Measurements from ENCODE around the gene CDH23.

CDH23 gene

DNA sequence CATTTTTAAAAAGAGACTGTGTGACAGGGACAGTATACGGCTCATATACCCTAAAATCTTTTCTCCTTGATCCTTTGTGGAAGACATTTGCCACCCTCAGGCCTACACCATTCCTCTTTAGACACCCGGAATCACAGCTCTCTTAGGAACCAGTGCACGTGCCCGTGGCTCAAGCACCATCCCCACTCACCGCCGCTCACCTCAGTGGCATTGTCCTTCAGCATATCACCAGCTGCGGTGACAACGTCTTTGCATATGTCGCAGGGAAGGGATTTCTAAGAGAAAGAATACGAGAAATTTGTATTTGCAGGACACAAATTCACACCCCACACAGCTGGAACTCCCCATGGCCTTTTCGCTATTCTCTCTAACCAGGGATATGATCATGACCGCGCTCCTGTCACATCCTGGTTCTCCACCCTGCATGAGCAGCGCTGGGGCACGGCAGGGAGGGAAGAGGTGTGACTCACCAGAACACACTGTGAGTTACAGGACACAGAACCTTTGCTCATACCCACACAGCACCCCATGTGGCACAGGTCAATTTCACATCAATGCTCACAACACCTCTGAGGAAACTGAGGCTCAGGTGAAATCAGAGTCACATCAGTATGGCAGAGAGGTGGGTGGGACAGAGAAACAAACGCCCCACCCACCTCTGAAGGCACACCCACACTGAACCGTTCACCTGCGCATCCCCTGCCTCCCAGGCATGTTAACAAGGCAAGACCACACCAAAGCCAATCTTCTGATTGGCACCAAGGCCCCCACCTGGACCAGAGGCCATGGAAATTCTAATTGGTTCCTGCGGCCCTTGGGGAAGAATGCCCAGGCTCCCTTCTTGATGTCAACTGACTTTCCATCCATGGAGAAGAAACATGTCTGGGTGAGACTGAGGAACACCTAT, 435.2 kb downstream of the CDH23 start:
- peak in 1 of 2 donors; percentile 45 for DNase-seq

DNA sequence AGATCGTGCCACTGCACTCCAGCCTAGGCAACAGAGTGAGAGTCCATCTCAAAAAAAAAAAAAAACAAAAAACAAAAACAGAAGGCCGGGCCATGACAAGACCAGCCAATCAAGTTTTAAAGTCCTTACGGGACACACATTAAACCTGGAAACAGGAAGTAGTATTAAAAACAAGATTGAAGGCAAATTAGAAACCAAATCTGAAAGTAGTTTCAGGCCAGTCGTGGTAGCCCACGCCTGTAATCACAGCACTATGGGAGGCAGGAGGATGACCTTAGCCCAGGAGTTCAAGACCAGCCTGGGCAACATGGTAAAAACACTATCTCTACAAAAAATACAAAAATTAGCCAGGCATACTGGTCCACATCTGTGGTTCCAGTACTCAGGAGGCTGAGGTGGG, 436.2 kb downstream of the CDH23 start:
- peak in 1 of 2 donors; percentile 6 for DNase-seq
- Histone ChIP-seq H3K4me3 (no peak overlapping the region), H3K4me1 (peaks cover 0 to 42% (median 32%) of the 10 kb centered on the region in 4 donors), H3K27me3 (no peaks in the 10 kb centered on the region), H3K9me3 (no peaks in the 10 kb centered on the region), H3K36me3 (peaks cover 45 to 64% (median 46%) of the 10 kb centered on the region in 3 donors), H3K27ac (no peak overlapping the region)
- TF ChIP-seq, protein P1, sequence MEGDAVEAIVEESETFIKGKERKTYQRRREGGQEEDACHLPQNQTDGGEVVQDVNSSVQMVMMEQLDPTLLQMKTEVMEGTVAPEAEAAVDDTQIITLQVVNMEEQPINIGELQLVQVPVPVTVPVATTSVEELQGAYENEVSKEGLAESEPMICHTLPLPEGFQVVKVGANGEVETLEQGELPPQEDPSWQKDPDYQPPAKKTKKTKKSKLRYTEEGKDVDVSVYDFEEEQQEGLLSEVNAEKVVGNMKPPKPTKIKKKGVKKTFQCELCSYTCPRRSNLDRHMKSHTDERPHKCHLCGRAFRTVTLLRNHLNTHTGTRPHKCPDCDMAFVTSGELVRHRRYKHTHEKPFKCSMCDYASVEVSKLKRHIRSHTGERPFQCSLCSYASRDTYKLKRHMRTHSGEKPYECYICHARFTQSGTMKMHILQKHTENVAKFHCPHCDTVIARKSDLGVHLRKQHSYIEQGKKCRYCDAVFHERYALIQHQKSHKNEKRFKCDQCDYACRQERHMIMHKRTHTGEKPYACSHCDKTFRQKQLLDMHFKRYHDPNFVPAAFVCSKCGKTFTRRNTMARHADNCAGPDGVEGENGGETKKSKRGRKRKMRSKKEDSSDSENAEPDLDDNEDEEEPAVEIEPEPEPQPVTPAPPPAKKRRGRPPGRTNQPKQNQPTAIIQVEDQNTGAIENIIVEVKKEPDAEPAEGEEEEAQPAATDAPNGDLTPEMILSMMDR (IDR thresholded peaks at IDR 0.05) = no peak
- intact Hi-C loops (cut with DNase I; ENCODE audit: low total_unique reads) = loop anchor here (5.0 to 10.0 kb wide), 2 partner anchors 56 to 62 kb away; no protein-coding TSS in a partner anchor

More for the DNA sequence above, 435.2 kb downstream of the CDH23 start:
- no peaks in the 10 kb centered on the region for H3K27me3 ChIP-seq
- intact Hi-C loops (cut with DNase I; ENCODE audit: low total_unique reads) = loop anchor here (5.0 to 10.0 kb wide), 2 partner anchors 55 to 63 kb away; no protein-coding TSS in a partner anchor
- TF ChIP-seq, protein P1 (IDR thresholded peaks at IDR 0.05) = no peak
- no peaks in the 10 kb centered on the region for H3K9me3 ChIP-seq
- peaks cover 55 to 75% (median 56%) of the 10 kb centered on the region in 3 donors for H3K36me3 ChIP-seq
- no peak overlapping the region for H3K4me3 ChIP-seq
- no peak overlapping the region for H3K27ac ChIP-seq
- H3K4me1 ChIP-seq = peaks cover 0 to 32% (median 22%) of the 10 kb centered on the region in 4 donors

DNA sequence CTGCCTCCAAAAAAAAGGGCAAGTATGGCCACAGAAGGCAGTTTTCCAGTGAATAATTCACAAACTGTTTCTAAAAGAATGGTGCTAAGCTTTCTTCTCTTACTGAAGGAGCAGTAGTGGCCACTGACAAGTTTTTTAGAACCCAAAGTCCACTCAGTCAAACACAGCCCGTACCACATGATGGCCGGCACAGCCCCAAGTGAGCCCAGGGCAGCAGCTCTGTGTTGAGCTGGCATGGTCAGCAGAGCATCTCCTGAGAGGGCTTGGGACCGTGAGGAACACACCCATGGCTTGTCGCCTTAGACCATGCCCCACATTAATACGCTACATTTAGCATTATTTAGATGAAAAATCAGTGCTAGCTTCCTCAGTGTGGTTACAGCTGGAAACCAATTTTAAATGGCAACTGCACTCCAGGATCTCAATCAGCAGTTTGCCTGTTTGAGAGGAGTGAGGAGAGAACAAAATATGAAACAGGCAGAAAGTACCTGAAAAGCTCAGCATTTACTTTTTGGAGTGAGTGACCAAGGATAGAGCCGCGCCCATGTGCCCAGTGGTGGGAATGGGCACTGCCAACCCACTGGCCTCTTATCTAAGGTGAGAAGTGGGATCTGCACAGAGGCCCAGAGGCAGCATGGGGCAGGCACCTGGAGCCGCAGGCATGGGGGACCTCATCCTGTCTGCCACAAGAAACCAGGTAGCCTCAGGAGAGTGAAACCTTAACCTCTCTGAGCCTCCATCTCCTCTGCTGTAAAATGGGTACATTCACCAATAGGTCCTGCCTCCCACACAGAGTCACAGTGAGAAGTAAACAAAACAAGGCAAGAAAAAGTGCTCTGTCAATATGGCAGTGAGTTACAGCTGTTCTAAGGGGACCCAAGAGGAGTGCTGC, 437.0 kb downstream of the CDH23 start:
- no peaks in the 10 kb centered on the region for H3K27me3 ChIP-seq
- H3K36me3 ChIP-seq = peaks cover 37 to 63% (median 39%) of the 10 kb centered on the region in 3 donors
- peak in 1 of 2 donors; percentile 60 for DNase-seq
- peaks cover 0 to 50% (median 37%) of the 10 kb centered on the region in 4 donors for H3K4me1 ChIP-seq
- no peaks in the 10 kb centered on the region for H3K9me3 ChIP-seq
- intact Hi-C loops (cut with DNase I; ENCODE audit: low total_unique reads) = loop anchor here (5.0 to 10.0 kb wide), 2 partner anchors 56 to 61 kb away; no protein-coding TSS in a partner anchor
- no peak overlapping the region for H3K27ac ChIP-seq
- TF ChIP-seq, protein P1 (IDR thresholded peaks at IDR 0.05) = no peak
- no peak overlapping the region for H3K4me3 ChIP-seq

GRCh38 chr10:71834343-71834674, 437.6 kb downstream of the CDH23 start:
- H3K36me3 ChIP-seq = peaks cover 31 to 57% (median 33%) of the 10 kb centered on the region in 3 donors
- no peaks in the 10 kb centered on the region for H3K27me3 ChIP-seq
- peak in 1 of 2 donors; percentile 54 for DNase-seq
- intact Hi-C loops (cut with DNase I; ENCODE audit: low total_unique reads) = loop anchor here (5.0 to 10.0 kb wide), 2 partner anchors 57 to 60 kb away; no protein-coding TSS in a partner anchor
- TF ChIP-seq, protein P1 (IDR thresholded peaks at IDR 0.05) = no peak
- peak overlapping the region in 1 of 2 donors; percentile 85 for H3K27ac ChIP-seq
- no peaks in the 10 kb centered on the region for H3K9me3 ChIP-seq
- peaks cover 0 to 56% (median 40%) of the 10 kb centered on the region in 4 donors for H3K4me1 ChIP-seq
- H3K4me3 ChIP-seq = no peak overlapping the region
